ENCODE data around the gene PDGFRB. TPM values are rescaled to one million over a fixed set of nuclear protein-coding genes. Genes with fewer than 3 reads are reported as not detected.
A peak's percentile ranks its signal among the peaks of the same experiment; 100 is the strongest.

Gene PDGFRB
- total and polyA plus RNA-seq, 10 of the 15 experiments (the other 5 are each of a cell fraction or from before 2014, with no cell fraction given) = 0.02 to 3.0 (median 1.0) TPM

DNA sequence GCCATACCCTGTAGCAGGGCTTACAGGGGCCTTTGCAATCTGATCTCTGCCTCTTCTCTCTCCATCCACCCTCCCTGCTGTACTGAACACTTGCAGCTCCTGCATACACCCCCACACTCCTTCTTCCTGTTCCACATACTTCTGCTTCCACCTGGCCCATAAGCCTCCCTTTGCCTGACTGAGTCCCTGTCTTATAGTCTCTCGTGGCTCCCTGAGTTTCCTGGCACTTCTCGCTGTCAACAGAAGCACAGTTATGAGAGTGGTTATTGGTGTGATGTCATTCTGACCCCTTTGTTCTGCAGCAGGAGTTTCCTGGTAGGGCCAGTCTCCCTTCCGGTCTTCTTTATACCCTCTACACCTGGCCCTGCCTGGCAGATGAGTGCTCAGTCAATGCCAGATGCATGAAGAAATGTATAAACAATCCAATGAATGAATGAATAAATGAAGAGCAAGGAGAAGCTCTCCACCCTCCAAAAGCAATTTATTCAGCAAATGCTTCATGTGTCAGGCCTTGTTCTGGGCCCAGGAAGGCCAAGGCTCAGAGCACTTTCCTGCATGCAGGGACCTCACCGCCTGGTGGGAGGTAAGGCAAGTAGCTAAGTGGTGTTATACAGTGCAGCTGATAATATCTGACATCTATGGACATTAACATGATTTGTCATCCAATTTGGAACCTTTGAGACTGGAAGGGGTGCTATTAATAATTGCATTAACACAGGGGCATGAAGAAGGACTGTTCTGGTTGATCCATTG lies 48.8 kb downstream of the PDGFRB start:
- no peaks in the 10 kb centered on the region for H3K79me2 ChIP-seq (ENCODE audit: control insufficient read depth, insufficient read depth, low read length)
- no peak for FAIRE-seq
- RAD21 ChIA-PET (ENCODE audit: unreplicated experiment) = no interaction called here
- no peaks in the 10 kb centered on the region for H3K27me3 ChIP-seq (replicated peaks in 1 of 2; ENCODE audit: control insufficient read depth in 2 of 2, insufficient read depth in 2 of 2, low read length in 1 of 2)
- no peak overlapping the region; the same call in 1 of the 2 replicates for H2AFZ ChIP-seq (ENCODE audit: control insufficient read depth, low read depth, low read length)
- no peaks in the 10 kb centered on the region for H3K36me3 ChIP-seq (ENCODE audit: control insufficient read depth in 2 of 2, insufficient read depth in 2 of 2, low read length in 1 of 2)
- no peak overlapping the region for H3K9ac ChIP-seq (ENCODE audit: control insufficient read depth, insufficient read depth, low read length)
- no peaks in the 10 kb centered on the region for H3K9me3 ChIP-seq (replicated peaks; ENCODE audit: control insufficient read depth, insufficient read depth, low read length)
- no peak overlapping the region for H3K4me2 ChIP-seq (ENCODE audit: control insufficient read depth, insufficient read depth)
- peak; percentile 34; the same call in 2 of the 3 replicates for ATAC-seq
- 0 out of 3 replicates have a peak, but pooled peaks of 1 of the 2 experiments have one; percentile 5 for TF ChIP-seq EGR1 (IDR thresholded peaks at IDR 0.05; ENCODE audit: borderline replicate concordance in 1 of 2, low read depth in 2 of 2, low read length in 2 of 2)
- TF ChIP-seq SPI1 (IDR thresholded peaks at IDR 0.05; ENCODE audit: borderline replicate concordance, insufficient read depth, low read depth, low read length) = no peak
- 0 out of 2 replicates have a peak, but pooled peaks have one; percentile 37 for TF ChIP-seq CREB1 (IDR thresholded peaks at IDR 0.05; ENCODE audit: low read depth)
- TF ChIP-seq SUZ12 (IDR thresholded peaks at IDR 0.05; ENCODE audit: unreplicated experiment) = no peak
- peaks cover 14% of the 10 kb centered on the region for H3K4me1 ChIP-seq (ENCODE audit: control insufficient read depth, insufficient read depth, low read length)
- WGBS (ENCODE audit: insufficient coverage, insufficient replicate concordance, low lambda C conversion rate, missing lambda C conversion rate) = 52% methylated on average over 4 of the region's 4 CpGs
- H3K27ac ChIP-seq (ENCODE audit: control insufficient read depth, insufficient read depth) = no peak overlapping the region
- SMC1A ChIA-PET (ENCODE audit: uncharacterized antibody, unreplicated experiment) = interaction anchor here (0.7 kb wide), 1 partner anchor 24 kb away, joined by 3 read pairs; no protein-coding TSS in a partner anchor
- no TSS peak for BruUV-seq (replicated peaks)
- CTCF ChIA-PET = interaction anchor here (1.0 to 1.4 kb wide), 4 partner anchors 13 to 86 kb away, joined by 3 to 4 read pairs (median 3); no protein-coding TSS in a partner anchor
- H4K20me1 ChIP-seq (ENCODE audit: control insufficient read depth, insufficient read depth) = no peaks in the 10 kb centered on the region
- DNase-seq (ENCODE audit: low read depth, low spot score) = no peak
- in situ Hi-C loops (cut with MboI) (no loop called here), intact Hi-C loops (cut with micrococcal nuclease; ENCODE audit: unreplicated experiment) (loop anchor here (5.0 kb wide), 1 partner anchor 60 kb away; no protein-coding TSS in a partner anchor)
- POLR2A ChIA-PET = no interaction called here
- no peak overlapping the region for H3K4me3 ChIP-seq
